B cell (primary cell): Measurements from ENCODE around the gene KRTAP10-12.

Experiments
- EZH2 ChIP-seq: IDR thresholded peaks from 2 replicates; pipeline ENCODE4 v1.6.1; 2012; ENCODE audit warnings: borderline replicate concordance, low read depth, mild to moderate bottlenecking, moderate library complexity, low read length; ENCODE audit not compliant: insufficient read depth, poor library complexity, severe bottlenecking
- TF ChIP-seq, protein P1 (sequence below): fragments of 200-600 bp; IDR thresholded peaks from one replicate; pipeline ENCODE4 v1.8.0; 2022; ENCODE audit warnings: antibody characterized with exemption, mild to moderate bottlenecking

- TF ChIP-seq, protein P1, sequence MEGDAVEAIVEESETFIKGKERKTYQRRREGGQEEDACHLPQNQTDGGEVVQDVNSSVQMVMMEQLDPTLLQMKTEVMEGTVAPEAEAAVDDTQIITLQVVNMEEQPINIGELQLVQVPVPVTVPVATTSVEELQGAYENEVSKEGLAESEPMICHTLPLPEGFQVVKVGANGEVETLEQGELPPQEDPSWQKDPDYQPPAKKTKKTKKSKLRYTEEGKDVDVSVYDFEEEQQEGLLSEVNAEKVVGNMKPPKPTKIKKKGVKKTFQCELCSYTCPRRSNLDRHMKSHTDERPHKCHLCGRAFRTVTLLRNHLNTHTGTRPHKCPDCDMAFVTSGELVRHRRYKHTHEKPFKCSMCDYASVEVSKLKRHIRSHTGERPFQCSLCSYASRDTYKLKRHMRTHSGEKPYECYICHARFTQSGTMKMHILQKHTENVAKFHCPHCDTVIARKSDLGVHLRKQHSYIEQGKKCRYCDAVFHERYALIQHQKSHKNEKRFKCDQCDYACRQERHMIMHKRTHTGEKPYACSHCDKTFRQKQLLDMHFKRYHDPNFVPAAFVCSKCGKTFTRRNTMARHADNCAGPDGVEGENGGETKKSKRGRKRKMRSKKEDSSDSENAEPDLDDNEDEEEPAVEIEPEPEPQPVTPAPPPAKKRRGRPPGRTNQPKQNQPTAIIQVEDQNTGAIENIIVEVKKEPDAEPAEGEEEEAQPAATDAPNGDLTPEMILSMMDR = no peak
- TF ChIP-seq EZH2 = no peak
Observed at GRCh38 chr21:44671911-44672310, 25.1 kb upstream of the KRTAP10-12 start.
